Subcutaneous abdominal adipose tissue (tissue), 5 donors: ENCODE measurements around the gene PTCRA.

Experiments
- H3K27ac ChIP-seq: one replicate; pipeline ENCODE4 v1.7.0; 2013; ENCODE audit warnings: low read depth, mild to moderate bottlenecking, inconsistent platforms, low read length, moderate library complexity
- H3K27me3 ChIP-seq, 5 donors: one replicate each; pipeline ENCODE4 v1.7.0; 2013; ENCODE audit warnings: low read length in 5 of 5, inconsistent platforms in 1 of 5; ENCODE audit not compliant: control insufficient read depth in 5 of 5, insufficient read depth in 4 of 5
- H3K36me3 ChIP-seq, 5 donors: one replicate each; pipeline ENCODE4 v1.7.0; 2013; ENCODE audit warnings: low read length in 5 of 5; ENCODE audit not compliant: control insufficient read depth in 5 of 5, insufficient read depth in 5 of 5
- H3K4me1 ChIP-seq, 5 donors: one replicate each; pipeline ENCODE4 v1.7.0; 2013; ENCODE audit warnings: low read length in 5 of 5, mild to moderate bottlenecking in 3 of 5, moderate library complexity in 1 of 5; ENCODE audit not compliant: control insufficient read depth in 5 of 5, insufficient read depth in 5 of 5
- H3K4me3 ChIP-seq, 5 donors: one replicate each; pipeline ENCODE4 v1.7.0; 2013; ENCODE audit warnings: low read length in 5 of 5, low read depth in 1 of 5
- H3K9ac ChIP-seq, 5 donors: one replicate each; pipeline ENCODE4 v1.7.0; 2013; ENCODE audit warnings: low read length in 5 of 5, mild to moderate bottlenecking in 4 of 5, moderate library complexity in 3 of 5
- H3K9me3 ChIP-seq, 5 donors: one replicate each; pipeline ENCODE4 v1.7.0; 2013; ENCODE audit warnings: low read length in 5 of 5; ENCODE audit not compliant: control insufficient read depth in 5 of 5
- donor health status: healthy.
- donor health status: healthy.
- donor health status: healthy.
- donor health status: healthy.
- donor health status: healthy.

The PTCRA gene

GRCh38 chr6:42968783-42969182 is 52.9 kb downstream of the PTCRA start:
- Histone ChIP-seq H3K27me3 (no peaks in the 10 kb centered on the region), H3K9ac (no peak overlapping the region), H3K9me3 (no peaks in the 10 kb centered on the region), H3K4me3 (no peak overlapping the region), H3K27ac (no peak overlapping the region), H3K4me1 (no peaks in the 10 kb centered on the region), H3K36me3 (peaks cover 0 to 77% (median 50%) of the 10 kb centered on the region in 5 donors)

DNA sequence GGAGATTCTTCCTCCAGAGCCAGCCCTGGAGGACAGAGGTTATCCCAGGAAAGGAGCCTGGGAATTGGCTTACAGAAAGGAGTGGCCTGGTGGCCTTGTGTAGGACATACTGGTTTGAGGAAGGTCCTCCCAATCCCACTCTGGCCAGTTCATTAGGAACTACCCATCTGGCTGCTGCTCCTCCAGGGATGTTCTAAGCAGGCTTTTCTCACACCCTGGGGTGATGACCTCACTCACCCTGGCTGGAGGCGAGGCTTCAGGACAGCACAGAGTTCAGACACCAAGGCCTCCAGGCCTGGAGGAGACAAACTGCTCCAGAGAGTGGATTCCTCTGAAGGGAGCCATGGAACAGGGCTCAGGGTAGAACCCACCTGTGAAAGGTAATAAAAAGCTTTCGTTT is 53.6 kb downstream of the PTCRA start:
- H3K36me3 ChIP-seq = peaks cover 0 to 75% (median 48%) of the 10 kb centered on the region in 5 donors
- H3K4me3 ChIP-seq = no peak overlapping the region
- H3K27ac ChIP-seq = no peak overlapping the region
- no peaks in the 10 kb centered on the region for H3K9me3 ChIP-seq
- H3K9ac ChIP-seq = no peak overlapping the region
- no peaks in the 10 kb centered on the region for H3K27me3 ChIP-seq
- no peaks in the 10 kb centered on the region for H3K4me1 ChIP-seq

- H3K4me3 ChIP-seq = no peak overlapping the region
- no peaks in the 10 kb centered on the region for H3K9me3 ChIP-seq
- H3K36me3 ChIP-seq = peaks cover 0 to 74% (median 44%) of the 10 kb centered on the region in 5 donors
- H3K27ac ChIP-seq = no peak overlapping the region
- no peak overlapping the region for H3K9ac ChIP-seq
- H3K27me3 ChIP-seq = no peaks in the 10 kb centered on the region
- no peaks in the 10 kb centered on the region for H3K4me1 ChIP-seq
Measured at GRCh38 chr6:42969934-42970333, 54.1 kb downstream of the PTCRA start.

GRCh38 chr6:42970871-42971612 is 55.2 kb downstream of the PTCRA start:
- peak overlapping the region in 1 of 5 donors; percentile 45 for H3K9ac ChIP-seq

DNA sequence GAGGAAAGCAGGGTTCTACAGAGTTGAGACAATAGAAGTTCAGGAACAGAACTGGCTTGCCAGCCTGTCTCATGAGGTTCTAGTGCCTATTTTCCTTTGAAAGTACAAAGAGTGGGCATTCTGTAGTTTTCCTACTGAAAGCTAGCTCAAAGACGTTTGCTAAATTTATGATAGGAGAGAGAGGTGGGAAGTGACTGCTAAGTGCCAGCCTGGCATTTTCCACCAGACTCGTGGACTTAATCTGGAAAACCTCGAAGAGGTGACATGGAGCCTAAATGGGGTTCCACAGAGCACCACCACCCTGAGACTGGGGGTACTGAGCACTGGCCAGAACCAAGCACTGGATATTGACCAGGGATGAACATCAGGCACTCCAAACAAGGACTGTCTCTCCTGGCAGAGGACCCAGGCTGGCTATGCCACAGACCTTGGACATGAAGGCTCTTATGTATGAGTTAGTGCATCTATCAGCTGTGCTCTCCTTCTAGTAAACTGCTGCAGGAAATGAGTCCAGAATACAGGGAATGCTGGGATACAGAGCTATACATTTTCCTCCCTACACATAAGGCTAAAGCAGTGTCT is 56.0 kb downstream of the PTCRA start:
- Histone ChIP-seq H3K4me1 (peaks cover 0 to 2% (median under 1%) of the 10 kb centered on the region in 5 donors), H3K9me3 (no peaks in the 10 kb centered on the region), H3K36me3 (peaks cover 0 to 55% (median 25%) of the 10 kb centered on the region in 5 donors)

More at GRCh38 chr6:42970871-42971612, 55.2 kb downstream of the PTCRA start:
- Histone ChIP-seq H3K4me3 (no peak overlapping the region), H3K9me3 (no peaks in the 10 kb centered on the region), H3K27me3 (no peaks in the 10 kb centered on the region), H3K4me1 (no peaks in the 10 kb centered on the region), H3K36me3 (peaks cover 0 to 63% (median 33%) of the 10 kb centered on the region in 5 donors), H3K27ac (no peak overlapping the region)

GRCh38 chr6:42973926-42974325 is 58.1 kb downstream of the PTCRA start:
- Histone ChIP-seq H3K27ac (no peak overlapping the region), H3K4me3 (no peak overlapping the region), H3K27me3 (no peaks in the 10 kb centered on the region), H3K9ac (no peak overlapping the region), H3K9me3 (no peaks in the 10 kb centered on the region), H3K36me3 (peaks cover 0 to 37% (median 13%) of the 10 kb centered on the region in 5 donors), H3K4me1 (peaks cover 0 to 17% (median 14%) of the 10 kb centered on the region in 5 donors)

More for the DNA sequence above, 56.0 kb downstream of the PTCRA start:
- H3K9ac ChIP-seq = peak overlapping the region in 1 of 5 donors; percentile 45
- H3K27me3 ChIP-seq = no peaks in the 10 kb centered on the region
- no peak overlapping the region for H3K27ac ChIP-seq
- no peak overlapping the region for H3K4me3 ChIP-seq

GRCh38 chr6:42974919-42975505 is 59.2 kb downstream of the PTCRA start:
- Histone ChIP-seq H3K36me3 (peaks cover 0 to 26% (median 7%) of the 10 kb centered on the region in 5 donors), H3K9ac (no peak overlapping the region), H3K27me3 (no peaks in the 10 kb centered on the region), H3K27ac (no peak overlapping the region), H3K4me3 (no peak overlapping the region), H3K9me3 (no peaks in the 10 kb centered on the region), H3K4me1 (peaks cover 2 to 26% (median 22%) of the 10 kb centered on the region in 5 donors)
